ENCODE measurements around the gene PKD1. TPM values are rescaled to one million over a fixed set of nuclear protein-coding genes. Genes with fewer than 3 reads are reported as not detected.

PKD1 gene
- polyA plus RNA-seq, 10 donors: 86.8 to 161 (median 120) TPM

DNA sequence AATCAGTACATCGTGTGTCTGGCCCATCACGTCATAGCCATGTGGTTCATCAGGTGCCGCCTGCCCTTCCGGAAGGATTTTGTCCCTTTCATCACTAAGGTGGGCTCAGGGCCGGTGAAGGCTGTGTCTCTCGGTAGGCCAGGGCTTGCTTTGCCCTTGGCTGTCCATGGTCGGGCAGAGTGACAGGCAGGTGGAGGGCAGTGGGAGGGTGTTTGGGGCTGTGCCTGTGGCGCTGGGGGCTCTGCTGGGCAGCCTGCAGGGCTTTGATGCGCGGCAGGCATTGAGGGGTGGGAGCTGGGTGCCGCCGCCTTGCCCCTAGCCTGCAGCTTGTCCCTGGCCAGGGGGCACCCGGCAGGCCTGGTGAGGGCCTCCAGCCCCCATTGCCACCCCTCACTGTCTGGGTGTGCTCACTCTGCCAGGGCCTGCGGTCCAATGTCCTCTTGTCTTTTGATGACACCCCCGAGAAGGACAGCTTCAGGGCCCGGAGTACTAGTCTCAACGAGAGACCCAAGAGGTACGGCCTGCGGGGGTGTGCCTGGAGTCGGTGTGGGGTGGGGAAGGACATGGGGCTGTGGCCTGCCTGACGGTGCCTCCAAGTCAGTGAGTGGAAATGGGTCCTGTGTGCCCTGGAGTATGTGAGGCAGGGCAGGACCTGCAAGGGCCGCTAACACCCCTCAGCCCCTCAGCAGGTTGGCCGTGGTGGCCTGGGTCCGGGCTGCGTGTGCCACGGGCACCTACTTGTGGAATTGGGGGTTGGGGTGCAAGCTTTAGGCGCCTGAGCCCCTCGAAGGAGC lies 59.4 kb downstream of the PKD1 start:
- DNase-seq: no peak

DNA sequence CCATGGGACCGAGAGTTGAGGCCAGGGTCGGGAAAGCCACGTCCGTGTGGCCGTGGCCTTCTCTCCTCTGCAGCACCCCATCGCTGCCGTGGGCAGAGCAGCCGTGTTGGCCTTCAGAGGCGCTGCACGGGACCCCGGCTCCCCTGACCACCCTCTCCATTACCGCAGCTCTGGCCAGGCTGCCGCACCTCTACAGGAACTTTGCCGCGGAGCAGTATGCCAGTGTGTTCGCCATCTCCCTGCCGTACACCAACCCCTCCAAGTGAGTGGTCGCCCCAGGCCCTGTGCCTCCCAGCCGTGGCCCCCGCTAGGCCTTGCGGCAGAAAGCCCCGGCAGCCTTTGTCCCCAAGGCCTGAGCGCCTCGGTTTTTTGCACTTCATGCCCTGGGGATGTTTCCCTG lies 60.1 kb downstream of the PKD1 start:
- DNase-seq: no peak

DNA sequence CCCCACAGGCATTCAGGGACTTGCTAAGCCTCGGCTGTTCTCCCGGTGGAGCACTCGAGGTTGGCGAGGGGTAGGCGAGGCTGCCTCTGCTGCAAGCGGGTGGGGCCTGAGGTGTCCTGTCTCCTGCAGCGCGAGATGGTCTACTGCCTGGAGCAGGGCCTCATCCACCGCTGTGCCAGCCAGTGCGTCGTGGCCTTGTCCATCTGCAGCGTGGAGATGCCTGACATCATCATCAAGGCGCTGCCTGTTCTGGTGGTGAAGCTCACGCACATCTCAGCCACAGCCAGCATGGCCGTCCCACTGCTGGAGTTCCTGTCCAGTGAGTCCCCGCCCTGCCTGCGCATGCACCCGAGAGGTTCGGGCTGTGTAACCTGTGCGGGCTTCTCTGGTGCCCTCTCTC lies 61.6 kb downstream of the PKD1 start:
- no peak for DNase-seq

DNA sequence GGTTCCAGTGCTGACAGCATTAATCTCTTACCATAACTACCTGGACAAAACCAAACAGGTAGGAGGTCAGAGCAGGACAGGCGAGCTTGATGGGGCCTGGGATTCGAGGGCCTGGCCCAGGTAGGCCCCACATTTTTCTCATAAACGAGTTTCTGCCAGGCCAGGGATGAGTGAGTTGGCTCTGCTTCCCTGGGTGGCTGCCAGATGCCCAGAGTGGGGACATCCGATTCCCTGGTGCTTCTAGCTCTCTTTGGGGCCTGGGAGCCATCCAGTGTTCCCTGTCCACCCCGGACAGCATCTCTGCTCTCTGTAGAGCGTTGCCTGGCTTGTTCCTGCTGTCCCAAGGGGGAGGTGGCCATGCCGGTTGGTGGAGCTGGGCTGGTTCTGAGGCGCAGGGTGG lies 62.8 kb downstream of the PKD1 start:
- no peak for DNase-seq

DNA sequence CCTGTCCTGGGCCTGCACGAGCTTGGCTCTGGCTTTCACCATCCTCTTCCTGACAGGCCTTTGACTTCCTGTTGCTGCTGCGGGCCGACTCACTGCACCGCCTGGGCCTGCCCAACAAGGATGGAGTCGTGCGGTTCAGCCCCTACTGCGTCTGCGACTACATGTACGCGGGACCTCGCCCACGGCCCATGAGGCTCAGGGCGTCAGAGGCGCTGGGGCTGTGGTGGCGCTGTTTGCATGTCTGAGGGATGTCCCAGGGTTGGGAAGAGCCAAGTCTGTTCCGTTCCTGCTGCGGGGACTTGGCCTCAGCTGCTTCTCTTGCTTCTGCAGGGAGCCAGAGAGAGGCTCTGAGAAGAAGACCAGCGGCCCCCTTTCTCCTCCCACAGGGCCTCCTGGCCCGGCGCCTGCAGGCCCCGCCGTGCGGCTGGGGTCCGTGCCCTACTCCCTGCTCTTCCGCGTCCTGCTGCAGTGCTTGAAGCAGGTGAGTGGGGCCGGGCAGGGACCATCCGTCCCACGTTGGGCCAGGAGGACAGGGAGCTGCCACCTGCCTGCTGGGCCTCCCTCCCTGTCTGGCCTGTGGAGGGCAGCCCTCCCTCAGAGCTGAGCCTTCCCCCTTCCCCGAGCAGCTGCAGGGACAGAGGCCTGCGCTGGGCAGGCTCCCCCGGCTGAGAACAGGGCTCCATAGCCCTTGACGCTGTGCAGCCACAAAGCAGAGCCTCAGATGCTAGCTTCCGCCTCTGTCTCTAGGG lies 64.1 kb downstream of the PKD1 start:
- peak in 1 of 3 donors; percentile 64 for DNase-seq

DNA sequence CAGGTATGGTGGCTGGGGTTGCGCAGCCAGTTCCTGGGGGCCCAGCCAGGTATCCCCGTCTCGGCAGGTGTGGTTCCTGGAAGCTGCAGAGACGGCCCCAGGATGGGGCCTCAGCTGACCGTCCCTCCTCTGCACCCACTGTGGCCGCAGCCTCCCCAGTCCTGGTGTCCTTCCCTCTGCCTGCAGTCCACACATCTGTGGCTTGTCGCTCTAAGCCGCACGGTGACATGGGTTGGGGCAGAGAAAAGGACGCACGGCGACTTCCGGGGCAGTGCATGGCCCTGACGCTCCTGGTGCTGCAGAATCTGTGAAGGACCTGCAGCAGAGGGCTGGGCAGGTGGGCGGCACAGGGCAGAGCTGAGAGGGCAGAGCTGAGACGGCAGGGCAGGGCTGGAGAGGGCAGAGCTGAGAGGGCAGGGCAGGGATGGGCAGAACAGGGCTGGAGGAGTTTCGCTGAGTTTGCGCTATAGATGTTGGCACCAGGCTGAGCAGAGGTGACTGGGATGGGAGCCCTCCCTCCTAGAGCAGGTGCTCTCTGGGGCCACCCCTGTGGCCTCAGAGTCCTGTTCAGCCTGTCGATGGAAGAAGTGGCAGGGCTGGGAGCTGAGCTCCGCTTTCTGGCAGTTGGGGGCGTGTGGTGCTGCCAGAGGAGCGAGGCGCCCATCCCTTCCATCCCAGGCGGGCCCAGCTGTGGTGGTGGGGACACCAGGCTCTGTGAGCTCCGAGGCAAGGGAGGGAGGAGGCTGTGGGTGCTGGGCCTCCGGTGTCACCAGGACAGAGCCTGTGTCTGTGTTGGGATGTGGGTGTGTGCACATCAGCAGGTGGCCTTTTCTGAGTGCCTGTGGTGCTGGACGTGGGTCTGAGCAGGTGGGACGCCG lies 64.9 kb downstream of the PKD1 start:
- no peak for DNase-seq

DNA sequence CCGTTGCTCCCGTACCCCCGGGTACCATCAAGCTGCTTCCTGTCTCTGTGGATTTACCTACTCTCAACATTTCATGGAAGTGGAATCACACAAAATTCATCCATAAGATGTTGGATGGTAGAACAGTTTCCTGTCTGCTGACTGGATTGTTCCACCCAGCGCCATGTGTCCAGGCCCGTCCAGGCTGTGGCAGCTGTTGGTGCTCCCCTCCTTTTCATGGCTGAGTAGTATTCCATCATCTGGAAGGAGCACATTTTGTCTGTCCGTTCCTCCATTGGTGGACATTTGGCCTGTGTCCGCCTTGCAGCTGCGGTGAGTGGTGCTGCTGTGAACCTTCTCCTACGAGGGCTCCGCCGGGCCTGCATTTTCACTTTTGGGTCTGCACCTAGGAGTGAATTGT lies 69.6 kb downstream of the PKD1 start:
- DNase-seq: no peak

DNA sequence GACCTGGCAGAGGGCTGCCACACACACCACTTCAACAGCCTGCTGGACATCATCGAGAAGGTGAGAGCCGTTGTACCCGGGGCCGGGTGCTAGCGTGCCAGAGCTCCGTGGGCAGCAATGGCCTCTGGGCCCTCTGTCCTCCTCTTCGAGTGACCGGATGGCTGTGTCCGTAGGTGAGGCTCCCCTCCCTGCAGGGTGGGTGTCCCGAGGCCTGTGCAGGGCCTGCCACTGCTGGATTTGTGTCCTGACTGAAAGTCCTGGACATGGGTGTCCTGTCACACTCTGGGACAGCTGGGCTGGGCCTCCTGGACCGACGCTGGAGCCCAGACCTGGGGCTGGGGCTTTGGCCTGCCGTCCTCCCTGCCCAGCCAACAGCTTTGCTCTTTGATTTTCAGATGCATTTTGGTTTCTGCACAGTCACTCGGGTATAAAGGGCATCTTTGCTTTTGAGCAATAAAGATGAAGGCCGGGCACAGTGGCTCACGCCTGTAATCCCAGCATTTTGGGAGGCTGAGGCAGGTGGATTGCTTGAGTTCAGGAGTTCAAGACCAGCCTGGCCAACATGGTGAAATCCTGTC lies 71.2 kb downstream of the PKD1 start:
- DNase-seq: no peak

DNA sequence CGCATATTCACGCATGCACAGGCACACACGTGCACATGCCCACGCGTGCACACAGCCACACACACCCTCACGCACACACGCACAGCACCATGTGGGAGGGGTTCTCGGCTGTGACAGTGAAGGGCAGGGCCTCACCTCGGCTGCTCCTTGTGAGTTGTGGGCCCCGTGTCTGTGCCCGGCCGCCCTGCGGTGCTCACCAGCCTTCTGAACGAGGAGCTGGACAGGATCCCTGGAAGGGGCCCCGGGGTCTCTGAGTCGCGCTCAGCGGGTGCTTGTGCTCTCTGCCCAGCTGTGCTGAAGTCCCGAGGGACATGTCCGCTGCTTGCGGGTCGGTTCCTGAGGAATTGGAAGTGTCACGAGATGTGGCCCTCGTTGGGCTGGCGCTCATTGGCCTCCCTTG lies 71.8 kb downstream of the PKD1 start:
- DNase-seq: no peak

DNA sequence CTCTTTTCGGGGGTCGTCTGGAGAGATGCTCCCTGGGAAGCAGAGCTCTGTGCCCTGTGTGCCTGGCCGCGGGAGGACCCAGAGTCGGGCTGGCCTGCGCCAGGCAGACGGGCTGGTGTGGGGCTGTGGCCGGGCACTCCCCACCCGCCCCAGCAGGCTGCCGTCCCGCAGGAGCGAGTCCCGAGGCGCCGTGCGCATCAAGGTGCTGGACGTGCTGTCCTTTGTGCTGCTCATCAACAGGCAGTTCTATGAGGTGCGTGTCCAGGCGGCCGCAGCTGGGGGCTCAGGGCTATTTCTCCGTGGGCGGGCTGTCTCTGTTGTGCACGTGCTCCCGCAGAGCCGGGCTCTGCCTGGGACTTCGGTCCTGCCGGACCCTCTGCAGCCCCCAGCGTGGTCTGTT lies 72.9 kb downstream of the PKD1 start:
- DNase-seq: no peak

DNA sequence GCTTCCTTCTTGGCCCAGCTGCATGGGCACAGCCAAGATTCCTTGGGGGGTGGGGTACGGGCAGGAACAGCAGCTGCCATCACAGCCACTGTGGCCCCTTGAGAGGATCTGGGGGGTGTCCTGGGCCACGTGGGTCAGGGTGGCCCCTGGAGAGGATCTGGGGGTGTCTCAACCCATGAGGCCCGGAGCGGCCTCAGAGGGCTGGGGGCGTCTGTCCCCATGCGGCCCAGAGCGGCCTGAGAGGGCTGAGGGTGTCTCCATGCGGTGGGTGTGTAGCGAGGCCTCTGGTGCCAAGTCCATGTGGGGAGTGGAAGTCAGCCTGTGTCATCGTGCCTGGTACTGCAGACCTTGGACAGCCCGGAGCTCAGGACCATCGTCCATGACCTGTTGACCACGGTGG lies 74.2 kb downstream of the PKD1 start:
- no peak for DNase-seq

DNA sequence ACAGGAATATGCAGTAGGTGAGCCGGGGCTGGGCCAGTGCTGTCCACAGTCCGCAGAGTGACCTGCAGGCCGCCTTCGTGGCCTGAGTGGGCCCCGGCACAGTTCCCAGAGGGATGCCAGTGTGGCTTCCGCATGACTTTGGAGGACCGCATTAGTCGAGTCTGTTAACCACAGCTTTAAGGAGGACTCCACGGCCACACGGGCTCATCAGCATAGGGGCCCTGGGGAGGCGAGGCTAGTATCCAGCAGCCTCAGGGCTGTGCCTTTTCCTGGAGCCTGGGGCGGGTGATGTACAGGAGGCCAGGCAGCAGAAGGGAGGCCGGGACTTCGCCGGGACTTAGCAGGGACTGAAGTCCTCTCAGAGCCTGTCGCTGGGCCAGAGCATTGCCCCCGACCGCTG lies 74.7 kb downstream of the PKD1 start:
- no peak for DNase-seq

DNA sequence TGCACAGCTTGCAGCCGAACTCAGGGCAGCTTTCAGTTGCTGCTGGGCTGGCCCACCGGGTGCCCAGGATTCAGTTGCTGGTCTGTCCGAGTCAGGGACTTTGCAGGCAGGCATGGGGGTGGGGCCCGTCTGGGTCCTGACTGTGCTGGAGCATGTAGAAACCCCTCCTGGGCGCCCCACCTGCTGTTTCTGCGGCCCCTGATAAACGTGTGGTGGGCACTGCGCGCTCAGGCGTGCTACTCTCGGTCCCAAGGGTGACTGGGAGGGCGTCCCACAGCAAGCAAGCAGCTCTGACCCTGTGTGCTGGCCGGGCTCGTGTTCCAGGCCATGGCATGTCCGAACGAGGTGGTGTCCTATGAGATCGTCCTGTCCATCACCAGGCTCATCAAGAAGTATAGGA lies 75.4 kb downstream of the PKD1 start:
- DNase-seq: no peak

DNA sequence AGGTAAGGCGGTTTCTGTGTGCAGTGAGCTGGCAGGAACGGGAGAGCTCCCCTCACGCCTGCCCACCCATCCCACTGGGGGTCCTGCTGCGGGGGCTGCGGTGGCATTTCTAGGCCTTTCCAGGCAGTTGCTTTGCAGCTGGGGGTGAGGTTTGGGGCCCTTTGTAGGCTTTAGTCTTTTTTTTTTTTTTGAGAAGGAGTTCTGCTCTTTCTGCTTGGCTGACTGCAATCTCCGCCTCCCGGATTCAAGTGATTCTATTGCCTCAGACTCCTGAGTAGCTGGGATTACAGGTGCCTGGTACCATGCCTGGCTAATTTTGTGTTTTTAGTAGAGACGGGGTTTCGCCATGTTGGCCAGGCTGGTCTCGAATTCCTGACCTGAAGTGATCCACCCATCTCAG lies 76.8 kb downstream of the PKD1 start:
- DNase-seq: no peak

DNA sequence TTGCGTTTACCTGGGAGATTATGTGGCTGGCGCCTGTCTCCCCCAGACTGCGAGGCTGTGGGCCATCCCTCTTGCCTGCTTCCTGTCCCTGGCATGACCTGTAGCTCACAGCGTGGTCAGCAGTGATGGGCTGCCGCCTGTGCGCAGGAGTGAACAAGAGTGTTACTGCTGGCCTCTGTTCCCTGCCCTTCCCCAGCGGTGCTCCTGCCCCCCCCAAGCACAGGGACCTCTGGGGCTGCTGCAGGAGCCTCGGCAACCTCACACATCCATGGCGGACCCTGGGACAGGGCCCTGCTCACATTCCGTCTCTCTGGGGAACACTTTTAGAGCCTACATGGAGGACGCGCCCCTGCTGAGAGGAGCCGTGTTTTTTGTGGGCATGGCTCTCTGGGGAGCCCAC lies 77.3 kb downstream of the PKD1 start:
- DNase-seq: no peak

DNA sequence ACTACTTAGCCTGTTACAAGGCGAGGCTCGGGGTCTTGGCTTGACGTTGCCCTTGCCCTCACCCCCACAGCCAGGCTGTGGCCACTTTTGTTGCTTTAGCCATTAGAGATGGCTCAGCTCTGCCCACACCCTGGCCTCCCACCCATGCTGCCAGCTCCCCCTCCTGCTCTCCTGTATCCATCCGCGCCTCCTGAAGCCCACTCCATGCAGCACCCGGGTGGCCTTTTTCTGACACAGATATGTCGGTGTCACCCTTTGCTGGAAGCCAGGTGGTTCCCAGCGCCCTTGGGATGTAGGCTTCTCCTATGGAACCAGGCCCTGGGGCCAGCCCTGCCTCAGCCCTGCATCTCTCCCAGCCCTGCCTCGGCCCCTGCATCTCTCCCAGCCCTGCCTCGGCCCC lies 78.3 kb downstream of the PKD1 start:
- no peak for DNase-seq

DNA sequence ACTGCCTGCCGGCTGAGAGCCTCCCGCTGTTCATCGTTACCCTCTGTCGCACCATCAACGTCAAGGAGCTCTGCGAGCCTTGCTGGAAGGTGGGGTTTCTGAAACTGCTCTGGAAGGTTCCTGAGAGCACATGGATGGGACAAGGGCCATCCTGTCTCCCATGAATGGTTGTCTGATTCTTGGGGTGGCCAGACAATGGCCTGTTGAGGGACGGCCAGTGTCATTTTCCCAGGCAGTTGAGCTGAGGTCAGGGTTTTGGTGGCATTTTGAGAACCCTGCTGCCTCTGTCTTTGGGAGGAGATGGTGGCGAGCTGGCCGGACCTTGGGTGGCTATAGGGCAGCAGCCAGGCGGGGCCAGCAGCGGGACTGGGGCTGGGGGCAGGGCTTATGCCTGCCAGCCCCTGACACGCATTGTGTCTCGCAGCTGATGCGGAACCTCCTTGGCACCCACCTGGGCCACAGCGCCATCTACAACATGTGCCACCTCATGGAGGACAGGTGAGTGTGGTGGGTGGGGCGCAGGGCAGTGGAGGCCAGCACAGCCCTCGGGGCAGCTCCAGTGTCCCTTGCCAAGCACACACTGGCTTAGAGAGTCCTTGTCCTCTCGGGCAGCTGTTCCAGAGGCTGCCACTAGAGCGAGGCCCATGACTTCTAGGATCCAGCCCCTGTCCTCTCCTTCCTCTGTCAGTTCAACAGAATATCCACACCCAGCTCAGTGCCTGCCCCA lies 78.9 kb downstream of the PKD1 start:
- DNase-seq: no peak

DNA sequence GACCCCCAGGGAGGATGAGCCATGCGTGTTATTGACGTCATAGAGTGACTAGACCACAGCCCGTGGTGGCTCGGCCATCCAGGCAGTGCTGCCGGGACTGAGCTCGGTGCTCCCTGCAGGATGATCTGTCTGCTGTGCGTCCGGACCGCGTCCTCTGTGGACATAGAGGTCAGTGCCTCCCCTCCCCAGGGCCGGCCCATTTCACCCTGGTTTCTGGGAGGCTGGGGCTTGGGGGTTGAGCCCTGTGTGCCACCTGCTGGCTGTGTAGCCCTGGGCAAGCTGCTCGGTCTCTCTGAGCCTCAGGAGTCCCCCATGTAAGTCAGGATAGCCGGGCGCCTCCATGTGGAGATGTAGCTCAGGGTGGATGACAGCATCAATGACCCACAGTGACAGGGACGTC lies 79.6 kb downstream of the PKD1 start:
- no peak for DNase-seq

DNA sequence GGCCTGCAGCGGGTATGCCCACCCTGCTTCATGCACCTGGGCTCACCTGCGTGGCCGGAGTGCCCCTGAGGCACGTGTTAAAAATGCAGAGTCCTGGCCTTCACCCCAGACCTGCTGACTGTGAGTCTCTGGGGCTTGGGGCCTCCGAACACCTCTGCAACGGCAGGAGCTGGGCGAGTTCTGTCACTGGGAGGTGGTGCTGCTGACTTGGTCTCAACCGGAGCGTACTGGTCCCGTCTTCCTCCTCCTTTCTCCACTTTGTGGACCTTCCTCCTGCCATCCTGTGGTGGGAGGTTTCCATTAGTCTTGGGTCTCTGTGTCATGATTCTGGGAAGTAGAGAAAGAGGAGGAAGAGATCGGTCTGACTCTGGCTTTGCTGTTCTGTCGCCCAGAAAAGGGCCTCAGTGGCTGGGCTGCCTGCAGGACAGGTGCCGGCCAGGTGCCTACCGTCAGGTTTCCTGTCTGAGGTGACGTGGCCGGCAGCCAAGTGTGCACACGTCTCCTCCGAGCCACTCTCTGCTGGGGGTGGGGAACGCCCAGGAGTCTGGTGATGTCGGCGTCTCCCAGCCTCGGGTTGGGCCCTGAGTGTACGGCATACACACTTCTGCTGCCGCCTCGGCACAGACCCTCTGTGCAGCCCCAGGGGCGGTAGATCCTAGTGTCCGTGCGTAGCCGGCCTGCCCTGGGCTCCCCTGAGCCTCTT lies 81.0 kb downstream of the PKD1 start:
- no peak for DNase-seq

DNA sequence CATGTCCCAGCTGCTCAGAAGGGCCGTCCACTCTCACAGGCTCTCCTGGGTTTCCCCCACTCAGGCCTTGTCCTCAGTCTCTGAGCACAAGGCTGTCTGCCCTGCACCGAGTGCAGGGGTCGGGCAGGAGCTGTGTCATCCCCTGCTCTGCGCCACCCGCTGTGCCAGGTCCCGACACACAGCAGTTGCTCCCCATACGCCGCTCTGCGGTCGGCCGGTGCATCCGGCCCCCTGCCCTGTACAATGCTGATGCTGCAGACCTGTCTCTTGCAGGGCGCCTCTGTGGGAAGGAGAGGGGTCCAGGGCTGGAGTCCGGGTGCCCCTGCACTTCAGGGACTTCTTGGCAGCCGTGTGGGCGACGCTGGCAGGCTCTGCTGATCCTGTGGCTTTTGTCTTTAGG lies 81.8 kb downstream of the PKD1 start:
- no peak for DNase-seq

DNA sequence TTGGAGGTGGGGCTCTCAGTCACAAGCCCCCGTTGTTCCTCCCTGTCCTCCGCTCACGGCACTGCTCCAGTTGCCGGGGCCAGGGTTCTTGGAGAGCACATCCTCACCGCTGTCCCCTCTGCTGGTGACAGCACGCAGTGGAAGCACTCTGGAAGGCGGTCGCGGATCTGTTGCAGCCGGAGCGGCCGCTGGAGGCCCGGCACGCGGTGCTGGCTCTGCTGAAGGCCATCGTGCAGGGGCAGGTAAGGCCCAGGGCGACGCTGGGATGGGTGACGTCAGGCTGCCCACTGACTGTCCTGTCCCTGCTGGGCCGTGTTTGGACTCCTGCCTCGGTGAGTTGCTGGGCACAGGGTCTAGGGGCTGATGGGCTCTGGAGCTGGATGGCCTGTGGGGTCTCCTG lies 82.5 kb downstream of the PKD1 start:
- DNase-seq: no peak

Data from muscle of back (tissue), 11 donors.